GM23338 (cell line): ENCODE measurements around the gene HAUS2. TPM values are rescaled to one million over a fixed set of nuclear protein-coding genes. Genes with fewer than 3 reads are reported as not detected.
"Not testable (repeated sequence)": the region's sequence is repeated elsewhere in the genome, so short reads cannot be mapped to it uniquely, and the experiment has no call there.

ENCODE experiments used
- ATAC-seq: fragments of 200-7000 bp; cut with Tn5 transposase; 3 replicates; pipeline ENCODE4 v1.9.1; 2020
- DNase-seq: peaks from one replicate; pipeline ENCODE4 v3.0.0-alpha.2; 2015; ENCODE audit warnings: low spot score
- H2AFZ ChIP-seq: fragments of 200-600 bp; sonication (generic); 2 replicates; pipeline ENCODE4 v1.8.0; 2016; ENCODE audit warnings: antibody characterized with exemption, mild to moderate bottlenecking, moderate library complexity
- H3F3A ChIP-seq: fragments of 200-600 bp; sonication (generic); replicated peaks from 2 replicates; pipeline ENCODE4 v1.8.0; 2017; ENCODE audit warnings: antibody characterized with exemption, mixed run types, low read depth
- H3K27ac ChIP-seq: fragments of 200-600 bp; sonication (generic); 2 replicates; pipeline ENCODE4 v1.6.1; 2016; ENCODE audit warnings: low read depth
- H3K27me3 ChIP-seq: fragments of 200-600 bp; sonication (generic); 2 replicates; pipeline ENCODE4 v1.8.0; 2016; ENCODE audit warnings: mild to moderate bottlenecking, mixed run types, moderate library complexity; ENCODE audit not compliant: insufficient read depth
- H3K36me3 ChIP-seq: fragments of 200-600 bp; sonication (generic); 2 replicates; pipeline ENCODE4 v1.8.0; 2016; ENCODE audit warnings: mild to moderate bottlenecking; ENCODE audit not compliant: insufficient read depth
- H3K4me1 ChIP-seq: fragments of 200-600 bp; sonication (generic); 2 replicates; pipeline ENCODE4 v1.8.0; 2016; ENCODE audit warnings: mild to moderate bottlenecking, moderate library complexity; ENCODE audit not compliant: insufficient read depth
- H3K4me2 ChIP-seq: fragments of 200-600 bp; sonication (generic); 2 replicates; pipeline ENCODE4 v1.7.1; 2017; ENCODE audit warnings: mixed run types
- H3K4me3 ChIP-seq: fragments of 200-600 bp; sonication (generic); 2 replicates; pipeline ENCODE4 v1.6.1; 2016; ENCODE audit warnings: mixed run types
- H3K79me2 ChIP-seq: fragments of 200-600 bp; sonication (generic); replicated peaks from 2 replicates; pipeline ENCODE4 v1.8.0; 2017; ENCODE audit warnings: mild to moderate bottlenecking; ENCODE audit not compliant: insufficient read depth
- H3K9me2 ChIP-seq: fragments of 200-600 bp; sonication (generic); 2 replicates; pipeline ENCODE4 v1.8.0; 2017; ENCODE audit not compliant: insufficient read depth
- H4K20me1 ChIP-seq: fragments of 200-600 bp; sonication (generic); replicated peaks from 2 replicates; pipeline ENCODE4 v1.8.0; 2017; ENCODE audit warnings: mild to moderate bottlenecking; ENCODE audit not compliant: insufficient read depth
- H3K27ac Mint-ChIP-seq: 2 replicates; pipeline ENCODE4 v1.8.0; 2020; ENCODE audit warnings: inconsistent platforms, mild to moderate bottlenecking, moderate library complexity, mixed read lengths
- H3K27me3 Mint-ChIP-seq: 3 replicates; pipeline ENCODE4 v1.8.0; 2022; ENCODE audit warnings: low read depth, mild to moderate bottlenecking, moderate library complexity, mixed read lengths, inconsistent platforms; ENCODE audit not compliant: insufficient read depth, poor library complexity
- H3K36me3 Mint-ChIP-seq: 3 replicates; pipeline ENCODE4 v1.8.0; 2021; ENCODE audit warnings: low read depth, mild to moderate bottlenecking, inconsistent platforms, moderate library complexity, mixed read lengths
- H3K4me1 Mint-ChIP-seq: 3 replicates; pipeline ENCODE4 v1.8.0; 2020; ENCODE audit warnings: mild to moderate bottlenecking, inconsistent platforms, mixed read lengths
- H3K4me3 Mint-ChIP-seq: 3 replicates; pipeline ENCODE4 v1.8.0; 2021; ENCODE audit warnings: moderate library complexity, mild to moderate bottlenecking, inconsistent platforms, mixed read lengths
- H3K9me3 Mint-ChIP-seq: 3 replicates; pipeline ENCODE4 v1.8.0; 2020; ENCODE audit warnings: moderate library complexity, mild to moderate bottlenecking, inconsistent platforms, mixed read lengths
- CREB1 ChIP-seq: fragments of 250-450 bp; sonication (Bioruptor Pico); IDR thresholded peaks from 2 replicates; pipeline ENCODE4 v1.5.0; 2020; ENCODE audit warnings: low read depth, mild to moderate bottlenecking, moderate library complexity
- EZH2phosphoT487 ChIP-seq: fragments of 200-600 bp; sonication (generic); IDR thresholded peaks from one replicate; pipeline ENCODE4 v1.8.1; 2018; ENCODE audit warnings: antibody characterized with exemption; ENCODE audit not compliant: unreplicated experiment
- STAT1 ChIP-seq: IDR thresholded peaks from one replicate; pipeline ENCODE4 v1.6.1; 2016; ENCODE audit warnings: antibody characterized with exemption; ENCODE audit not compliant: unreplicated experiment
- ZNF114 ChIP-seq: fragments of 250-450 bp; sonication (Bioruptor Pico); IDR thresholded peaks from 2 replicates; pipeline ENCODE4 v1.5.0; 2020; ENCODE audit warnings: mild to moderate bottlenecking, moderate library complexity
- polyA plus RNA-seq: library from polyadenylated mRNA; unstranded; fragments of >200 nt; fragmentation: Nextera tagmentation; extraction: Ambion mirVana; gene quantifications from 2 replicates; pipeline ENCODE4 v1.2.1, GENCODE V29; 2016
- total RNA-seq: library from RNA; depleted of rRNA; stranded (reverse); fragments of >200 nt; shearing (Covaris generic); gene quantifications from 2 replicates; pipeline ENCODE4 v1.2.3, GENCODE V29; 2014
- TF ChIP-seq, protein P1 (sequence below), 2 experiments: fragments of 200-600 bp in 1 of 2; sonication (generic) in 1 of 2; conservative IDR thresholded peaks; 2 replicates each; pipeline versions ENCODE4 v1.5.1 to v1.6.1; 2016 to 2017; ENCODE audit warnings: antibody characterized with exemption in 2 of 2, low read depth in 2 of 2, mild to moderate bottlenecking in 2 of 2, moderate library complexity in 1 of 2
- TF ChIP-seq, protein P2 (sequence below): IDR thresholded peaks from one replicate; pipeline ENCODE4 v1.6.1; 2018; ENCODE audit warnings: antibody characterized with exemption; ENCODE audit not compliant: unreplicated experiment
- TF ChIP-seq, protein P3 (sequence below): fragments of 250-450 bp; sonication (Bioruptor Pico); IDR thresholded peaks from 2 replicates; pipeline ENCODE4 v1.5.0; 2020; ENCODE audit warnings: mild to moderate bottlenecking, moderate library complexity

The HAUS2 gene
- total and polyA plus RNA-seq, 2 experiments from 2014 or later = 30.9 to 32.7 TPM

DNA sequence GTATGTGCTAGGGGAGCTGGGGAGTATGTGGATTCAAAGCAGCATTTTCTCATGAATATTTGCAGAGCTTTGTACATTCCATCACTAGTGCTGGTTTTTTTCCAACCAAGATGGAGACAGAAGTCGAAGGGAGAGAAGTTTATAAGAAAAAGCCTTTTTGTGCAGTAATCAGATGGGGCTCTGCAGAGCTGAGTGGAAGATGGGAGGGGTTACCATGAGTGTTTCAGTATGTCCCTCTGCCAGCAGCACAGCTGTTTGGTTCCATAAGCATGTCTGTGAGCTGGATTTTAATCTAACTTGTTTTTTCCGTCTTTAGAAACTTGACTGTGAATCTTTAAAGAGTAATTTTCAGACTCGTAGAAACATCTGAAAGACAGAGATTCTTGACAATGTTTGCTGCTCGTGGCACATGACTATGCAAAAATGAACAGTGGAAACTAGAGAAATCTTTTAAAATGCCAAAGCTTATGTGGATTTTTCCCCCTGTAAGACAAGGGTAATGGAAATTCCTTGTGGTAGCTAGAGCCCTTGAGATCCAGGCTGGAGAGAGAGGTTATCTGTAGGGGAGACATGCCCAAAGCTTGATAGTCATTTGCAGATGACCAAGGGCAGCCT, 47.1 kb downstream of the HAUS2 start:
- H3K27me3 Mint-ChIP-seq = no peaks in the 10 kb centered on the region
- no peaks in the 10 kb centered on the region for H3K27me3 ChIP-seq
- no peaks in the 10 kb centered on the region for H3K9me2 ChIP-seq
- no peaks in the 10 kb centered on the region; the same call in 1 of the 2 replicates for H3K4me1 ChIP-seq
- H2AFZ ChIP-seq = no peak overlapping the region
- H3K36me3 Mint-ChIP-seq = peaks cover 4% of the 10 kb centered on the region
- no peaks in the 10 kb centered on the region for H3F3A ChIP-seq
- ATAC-seq = no peak
- H3K4me3 Mint-ChIP-seq = no peak overlapping the region
- H3K4me1 Mint-ChIP-seq = peaks cover 6% of the 10 kb centered on the region
- DNase-seq = no peak
- peak overlapping the region; percentile 56; the same call in 1 of the 2 replicates for H3K27ac ChIP-seq
- peaks cover 5% of the 10 kb centered on the region; the same call in 2 of the 3 replicates for H3K9me3 Mint-ChIP-seq
- no peak overlapping the region for H3K4me2 ChIP-seq
- H3K27ac Mint-ChIP-seq = no peak overlapping the region
- TF ChIP-seq, protein P1, sequence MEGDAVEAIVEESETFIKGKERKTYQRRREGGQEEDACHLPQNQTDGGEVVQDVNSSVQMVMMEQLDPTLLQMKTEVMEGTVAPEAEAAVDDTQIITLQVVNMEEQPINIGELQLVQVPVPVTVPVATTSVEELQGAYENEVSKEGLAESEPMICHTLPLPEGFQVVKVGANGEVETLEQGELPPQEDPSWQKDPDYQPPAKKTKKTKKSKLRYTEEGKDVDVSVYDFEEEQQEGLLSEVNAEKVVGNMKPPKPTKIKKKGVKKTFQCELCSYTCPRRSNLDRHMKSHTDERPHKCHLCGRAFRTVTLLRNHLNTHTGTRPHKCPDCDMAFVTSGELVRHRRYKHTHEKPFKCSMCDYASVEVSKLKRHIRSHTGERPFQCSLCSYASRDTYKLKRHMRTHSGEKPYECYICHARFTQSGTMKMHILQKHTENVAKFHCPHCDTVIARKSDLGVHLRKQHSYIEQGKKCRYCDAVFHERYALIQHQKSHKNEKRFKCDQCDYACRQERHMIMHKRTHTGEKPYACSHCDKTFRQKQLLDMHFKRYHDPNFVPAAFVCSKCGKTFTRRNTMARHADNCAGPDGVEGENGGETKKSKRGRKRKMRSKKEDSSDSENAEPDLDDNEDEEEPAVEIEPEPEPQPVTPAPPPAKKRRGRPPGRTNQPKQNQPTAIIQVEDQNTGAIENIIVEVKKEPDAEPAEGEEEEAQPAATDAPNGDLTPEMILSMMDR (conservative IDR thresholded peaks at IDR 0.05; ENCODE audit: low read depth in 2 of 2) = no peak
- TF ChIP-seq ZNF114 (no peak), STAT1 (no peak), CREB1 (CRISPR knock-in tag) (no peak), EZH2phosphoT487 (no peak)
- TF ChIP-seq, protein P2, sequence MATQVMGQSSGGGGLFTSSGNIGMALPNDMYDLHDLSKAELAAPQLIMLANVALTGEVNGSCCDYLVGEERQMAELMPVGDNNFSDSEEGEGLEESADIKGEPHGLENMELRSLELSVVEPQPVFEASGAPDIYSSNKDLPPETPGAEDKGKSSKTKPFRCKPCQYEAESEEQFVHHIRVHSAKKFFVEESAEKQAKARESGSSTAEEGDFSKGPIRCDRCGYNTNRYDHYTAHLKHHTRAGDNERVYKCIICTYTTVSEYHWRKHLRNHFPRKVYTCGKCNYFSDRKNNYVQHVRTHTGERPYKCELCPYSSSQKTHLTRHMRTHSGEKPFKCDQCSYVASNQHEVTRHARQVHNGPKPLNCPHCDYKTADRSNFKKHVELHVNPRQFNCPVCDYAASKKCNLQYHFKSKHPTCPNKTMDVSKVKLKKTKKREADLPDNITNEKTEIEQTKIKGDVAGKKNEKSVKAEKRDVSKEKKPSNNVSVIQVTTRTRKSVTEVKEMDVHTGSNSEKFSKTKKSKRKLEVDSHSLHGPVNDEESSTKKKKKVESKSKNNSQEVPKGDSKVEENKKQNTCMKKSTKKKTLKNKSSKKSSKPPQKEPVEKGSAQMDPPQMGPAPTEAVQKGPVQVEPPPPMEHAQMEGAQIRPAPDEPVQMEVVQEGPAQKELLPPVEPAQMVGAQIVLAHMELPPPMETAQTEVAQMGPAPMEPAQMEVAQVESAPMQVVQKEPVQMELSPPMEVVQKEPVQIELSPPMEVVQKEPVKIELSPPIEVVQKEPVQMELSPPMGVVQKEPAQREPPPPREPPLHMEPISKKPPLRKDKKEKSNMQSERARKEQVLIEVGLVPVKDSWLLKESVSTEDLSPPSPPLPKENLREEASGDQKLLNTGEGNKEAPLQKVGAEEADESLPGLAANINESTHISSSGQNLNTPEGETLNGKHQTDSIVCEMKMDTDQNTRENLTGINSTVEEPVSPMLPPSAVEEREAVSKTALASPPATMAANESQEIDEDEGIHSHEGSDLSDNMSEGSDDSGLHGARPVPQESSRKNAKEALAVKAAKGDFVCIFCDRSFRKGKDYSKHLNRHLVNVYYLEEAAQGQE = no peak
- TF ChIP-seq, protein P3, sequence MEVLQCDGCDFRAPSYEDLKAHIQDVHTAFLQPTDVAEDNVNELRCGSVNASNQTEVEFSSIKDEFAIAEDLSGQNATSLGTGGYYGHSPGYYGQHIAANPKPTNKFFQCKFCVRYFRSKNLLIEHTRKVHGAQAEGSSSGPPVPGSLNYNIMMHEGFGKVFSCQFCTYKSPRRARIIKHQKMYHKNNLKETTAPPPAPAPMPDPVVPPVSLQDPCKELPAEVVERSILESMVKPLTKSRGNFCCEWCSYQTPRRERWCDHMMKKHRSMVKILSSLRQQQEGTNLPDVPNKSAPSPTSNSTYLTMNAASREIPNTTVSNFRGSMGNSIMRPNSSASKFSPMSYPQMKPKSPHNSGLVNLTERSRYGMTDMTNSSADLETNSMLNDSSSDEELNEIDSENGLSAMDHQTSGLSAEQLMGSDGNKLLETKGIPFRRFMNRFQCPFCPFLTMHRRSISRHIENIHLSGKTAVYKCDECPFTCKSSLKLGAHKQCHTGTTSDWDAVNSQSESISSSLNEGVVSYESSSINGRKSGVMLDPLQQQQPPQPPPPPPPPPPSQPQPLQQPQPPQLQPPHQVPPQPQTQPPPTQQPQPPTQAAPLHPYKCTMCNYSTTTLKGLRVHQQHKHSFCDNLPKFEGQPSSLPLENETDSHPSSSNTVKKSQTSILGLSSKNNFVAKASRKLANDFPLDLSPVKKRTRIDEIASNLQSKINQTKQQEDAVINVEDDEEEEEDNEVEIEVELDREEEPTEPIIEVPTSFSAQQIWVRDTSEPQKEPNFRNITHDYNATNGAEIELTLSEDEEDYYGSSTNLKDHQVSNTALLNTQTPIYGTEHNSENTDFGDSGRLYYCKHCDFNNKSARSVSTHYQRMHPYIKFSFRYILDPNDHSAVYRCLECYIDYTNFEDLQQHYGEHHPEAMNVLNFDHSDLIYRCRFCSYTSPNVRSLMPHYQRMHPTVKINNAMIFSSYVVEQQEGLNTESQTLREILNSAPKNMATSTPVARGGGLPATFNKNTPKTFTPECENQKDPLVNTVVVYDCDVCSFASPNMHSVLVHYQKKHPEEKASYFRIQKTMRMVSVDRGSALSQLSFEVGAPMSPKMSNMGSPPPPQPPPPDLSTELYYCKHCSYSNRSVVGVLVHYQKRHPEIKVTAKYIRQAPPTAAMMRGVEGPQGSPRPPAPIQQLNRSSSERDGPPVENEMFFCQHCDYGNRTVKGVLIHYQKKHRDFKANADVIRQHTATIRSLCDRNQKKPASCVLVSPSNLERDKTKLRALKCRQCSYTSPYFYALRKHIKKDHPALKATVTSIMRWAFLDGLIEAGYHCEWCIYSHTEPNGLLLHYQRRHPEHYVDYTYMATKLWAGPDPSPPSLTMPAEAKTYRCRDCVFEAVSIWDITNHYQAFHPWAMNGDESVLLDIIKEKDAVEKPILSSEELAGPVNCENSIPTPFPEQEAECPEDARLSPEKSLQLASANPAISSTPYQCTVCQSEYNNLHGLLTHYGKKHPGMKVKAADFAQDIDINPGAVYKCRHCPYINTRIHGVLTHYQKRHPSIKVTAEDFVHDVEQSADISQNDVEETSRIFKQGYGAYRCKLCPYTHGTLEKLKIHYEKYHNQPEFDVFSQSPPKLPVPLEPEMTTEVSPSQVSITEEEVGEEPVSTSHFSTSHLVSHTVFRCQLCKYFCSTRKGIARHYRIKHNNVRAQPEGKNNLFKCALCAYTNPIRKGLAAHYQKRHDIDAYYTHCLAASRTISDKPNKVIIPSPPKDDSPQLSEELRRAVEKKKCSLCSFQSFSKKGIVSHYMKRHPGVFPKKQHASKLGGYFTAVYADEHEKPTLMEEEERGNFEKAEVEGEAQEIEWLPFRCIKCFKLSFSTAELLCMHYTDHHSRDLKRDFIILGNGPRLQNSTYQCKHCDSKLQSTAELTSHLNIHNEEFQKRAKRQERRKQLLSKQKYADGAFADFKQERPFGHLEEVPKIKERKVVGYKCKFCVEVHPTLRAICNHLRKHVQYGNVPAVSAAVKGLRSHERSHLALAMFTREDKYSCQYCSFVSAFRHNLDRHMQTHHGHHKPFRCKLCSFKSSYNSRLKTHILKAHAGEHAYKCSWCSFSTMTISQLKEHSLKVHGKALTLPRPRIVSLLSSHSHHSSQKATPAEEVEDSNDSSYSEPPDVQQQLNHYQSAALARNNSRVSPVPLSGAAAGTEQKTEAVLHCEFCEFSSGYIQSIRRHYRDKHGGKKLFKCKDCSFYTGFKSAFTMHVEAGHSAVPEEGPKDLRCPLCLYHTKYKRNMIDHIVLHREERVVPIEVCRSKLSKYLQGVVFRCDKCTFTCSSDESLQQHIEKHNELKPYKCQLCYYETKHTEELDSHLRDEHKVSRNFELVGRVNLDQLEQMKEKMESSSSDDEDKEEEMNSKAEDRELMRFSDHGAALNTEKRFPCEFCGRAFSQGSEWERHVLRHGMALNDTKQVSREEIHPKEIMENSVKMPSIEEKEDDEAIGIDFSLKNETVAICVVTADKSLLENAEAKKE (CRISPR knock-in tag) = no peak
- H3K79me2 ChIP-seq = no peaks in the 10 kb centered on the region
- no peaks in the 10 kb centered on the region for H3K36me3 ChIP-seq
- no peak overlapping the region for H3K4me3 ChIP-seq
- H4K20me1 ChIP-seq = no peaks in the 10 kb centered on the region

DNA sequence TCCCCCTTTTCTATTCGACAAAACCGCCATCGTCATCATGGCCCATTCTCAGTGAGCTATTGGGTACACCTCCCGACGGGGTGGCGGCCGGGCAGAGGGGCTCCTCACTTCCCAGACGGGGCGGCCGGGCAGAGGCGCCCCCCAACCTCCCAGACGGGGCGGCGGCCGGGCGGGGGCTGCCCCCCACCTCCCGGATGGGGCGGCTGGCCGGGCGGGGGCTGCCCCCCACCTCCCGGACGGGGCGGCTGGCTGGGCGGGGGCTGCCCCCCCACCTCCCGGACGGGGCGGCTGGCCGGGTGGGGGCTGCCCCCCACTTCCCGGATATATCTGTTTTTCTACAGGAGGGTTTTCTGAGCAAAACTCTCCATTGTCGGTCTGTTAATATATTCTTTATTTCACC, 52.7 kb downstream of the HAUS2 start:
- H2AFZ ChIP-seq, H3K4me1 Mint-ChIP-seq, DNase-seq, ATAC-seq, H3K36me3 ChIP-seq, H3K79me2 ChIP-seq, H4K20me1 ChIP-seq, H3K4me3 Mint-ChIP-seq, H3K9me2 ChIP-seq, H3K4me1 ChIP-seq, H3K27me3 Mint-ChIP-seq, H3K27ac Mint-ChIP-seq, H3K4me3 ChIP-seq, H3K27me3 ChIP-seq, H3F3A ChIP-seq, H3K4me2 ChIP-seq, H3K27ac ChIP-seq: not testable (repeated sequence)
- Mint-ChIP-seq H3K36me3 (peaks cover 14% of the 10 kb centered on the region), H3K9me3 (peaks cover 13% of the 10 kb centered on the region; the same call in 2 of the 3 replicates)
